Measurements from ENCODE around the gene MX2.
"Not testable (repeated sequence)": the region's sequence is repeated elsewhere in the genome, so short reads cannot be mapped to it uniquely, and the experiment has no call there.

MX2 gene

GRCh38 chr21:41419921-41420862, 58.4 kb downstream of the MX2 start:
- no peak for DNase-seq

DNA sequence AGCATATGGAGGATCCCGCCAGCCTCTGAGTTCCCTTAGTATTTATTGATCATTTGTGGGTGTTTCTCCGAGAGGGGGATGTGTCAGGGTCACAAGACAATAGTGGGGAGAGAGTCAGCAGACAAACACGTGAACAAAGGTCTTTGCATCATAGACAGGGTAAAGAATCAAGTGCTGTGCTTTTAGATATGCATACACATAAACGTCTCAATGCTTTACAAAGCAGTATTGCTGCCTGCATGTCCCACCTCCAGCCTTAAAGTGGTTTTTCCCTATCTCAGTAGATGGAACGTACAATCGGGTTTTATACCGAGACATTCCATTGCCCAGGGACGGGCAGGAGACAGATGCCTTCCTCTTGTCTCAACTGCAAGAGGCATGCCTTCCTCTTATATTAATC, 59.2 kb downstream of the MX2 start:
- not testable (repeated sequence) for DNase-seq

DNA sequence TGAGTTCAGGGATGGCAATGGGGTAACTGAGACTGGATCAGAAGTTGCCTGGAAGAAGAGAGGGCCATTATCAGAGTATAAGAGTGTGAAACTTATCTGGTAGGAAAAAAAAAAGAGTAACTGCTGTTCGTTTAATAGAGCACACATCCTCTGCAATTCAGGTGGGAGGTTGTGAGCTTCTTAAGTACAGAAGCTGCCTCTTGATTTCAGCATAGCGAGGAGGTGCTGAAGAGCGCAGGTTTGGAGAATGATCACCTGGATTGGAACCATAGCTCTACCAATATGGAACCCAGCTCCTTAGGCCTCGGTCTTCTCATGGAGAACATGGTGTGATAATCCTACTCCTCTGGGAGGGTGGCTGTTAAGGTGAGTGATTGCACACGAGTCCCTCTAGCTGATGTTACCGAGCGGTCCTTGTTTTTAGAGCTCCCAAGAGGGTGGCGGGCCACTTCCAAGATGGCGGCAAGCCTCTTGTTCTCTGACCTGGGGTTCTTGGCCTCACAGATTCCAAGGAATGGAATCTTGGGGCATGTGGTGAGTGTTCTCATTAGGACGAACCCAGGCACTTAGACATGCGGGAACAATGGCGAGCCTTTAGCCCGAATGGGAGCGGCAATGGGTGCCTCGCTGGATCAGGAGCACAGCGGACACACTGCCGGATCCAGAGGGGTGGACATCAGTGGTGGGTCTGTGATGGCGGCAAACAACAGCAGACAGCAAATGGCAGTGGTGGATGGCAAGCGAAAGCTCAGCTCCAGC, 60.9 kb downstream of the MX2 start:
- no peak for DNase-seq

- not testable (repeated sequence) for DNase-seq
Measured at GRCh38 chr21:41423305-41423636, 61.4 kb downstream of the MX2 start.

GRCh38 chr21:41425588-41425953, 63.7 kb downstream of the MX2 start:
- DNase-seq, result no peak

- DNase-seq, result no peak
Measured at GRCh38 chr21:41425954-41426675, 64.3 kb downstream of the MX2 start, which contains the start of gene MX1. Gene MX1, plus strand, starts transcription at chr21:41426239. Its CDS starts 5,832 bp downstream, at chr21:41432071.

GRCh38 chr21:41426676-41427404, 65.0 kb downstream of the MX2 start:
- DNase-seq, result no peak

DNA sequence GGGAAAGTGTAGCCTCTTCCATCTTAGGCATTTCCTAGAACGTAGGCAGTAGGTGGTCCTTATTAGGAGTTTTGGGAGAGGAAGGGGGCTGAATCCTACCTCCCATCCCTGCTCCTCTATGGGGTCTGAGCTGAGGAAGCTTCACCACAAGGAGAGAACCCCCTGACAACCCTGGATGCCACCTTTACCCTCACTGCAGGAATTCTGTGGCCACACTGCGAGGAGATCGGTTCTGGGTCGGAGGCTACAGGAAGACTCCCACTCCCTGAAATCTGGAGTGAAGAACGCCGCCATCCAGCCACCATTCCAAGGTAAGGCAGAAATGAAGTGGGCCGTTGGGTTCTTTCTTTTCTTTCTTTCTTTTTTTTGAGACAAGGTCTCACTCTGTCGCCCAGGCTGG, 65.7 kb downstream of the MX2 start:
- no peak for DNase-seq

- no peak for DNase-seq
Measured at GRCh38 chr21:41428311-41428710, 66.5 kb downstream of the MX2 start.

GRCh38 chr21:41428847-41429246, 67.0 kb downstream of the MX2 start:
- DNase-seq, result no peak

- no peak for DNase-seq
Measured at GRCh38 chr21:41429305-41429704, 67.5 kb downstream of the MX2 start.

- DNase-seq, result no peak
Measured at GRCh38 chr21:41429925-41430491, 68.2 kb downstream of the MX2 start.

- no peak for DNase-seq
Measured at GRCh38 chr21:41431788-41432548, 70.1 kb downstream of the MX2 start.

DNA sequence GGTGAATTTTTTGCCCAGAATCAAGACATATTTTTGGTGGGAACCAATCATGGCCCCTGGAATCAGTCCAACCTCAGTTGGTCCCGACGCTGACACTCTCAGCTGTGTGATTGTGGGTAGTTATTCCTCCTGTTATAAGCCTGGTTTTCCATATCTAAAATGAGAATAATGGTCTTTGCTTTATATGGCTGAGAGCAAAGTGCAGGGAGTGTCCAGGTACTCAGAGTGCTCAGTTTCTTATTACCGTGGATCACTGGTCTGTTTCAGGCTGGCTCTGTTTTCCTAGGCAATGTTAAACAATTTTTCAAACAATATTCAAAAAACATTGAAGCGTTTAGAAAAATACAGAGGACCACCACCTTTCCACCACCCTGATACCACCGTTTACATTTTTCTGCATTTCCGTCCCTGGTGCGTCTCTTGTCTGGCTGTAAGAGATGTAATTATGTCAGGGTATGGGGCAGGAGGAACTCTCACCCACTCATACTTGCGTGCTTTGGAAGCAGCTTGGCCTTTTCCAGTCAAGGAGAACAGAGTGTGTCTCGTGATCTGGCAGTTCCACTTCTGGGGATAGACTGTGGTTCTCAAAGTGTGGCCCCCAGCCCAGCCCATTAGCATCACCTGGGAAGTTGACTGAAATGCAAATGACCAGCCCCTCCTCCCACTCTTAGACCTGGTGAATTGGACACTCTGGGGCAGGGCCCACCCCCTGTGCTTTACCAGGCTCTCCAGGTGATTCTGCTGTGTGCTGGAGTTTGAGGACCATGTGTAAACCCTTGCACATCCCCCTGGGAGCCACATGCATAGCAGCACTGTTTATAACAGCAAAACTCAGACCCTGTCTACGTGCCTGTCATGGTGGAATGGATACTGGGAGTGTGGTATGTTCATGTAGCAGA, 71.0 kb downstream of the MX2 start:
- DNase-seq, result no peak

DNA sequence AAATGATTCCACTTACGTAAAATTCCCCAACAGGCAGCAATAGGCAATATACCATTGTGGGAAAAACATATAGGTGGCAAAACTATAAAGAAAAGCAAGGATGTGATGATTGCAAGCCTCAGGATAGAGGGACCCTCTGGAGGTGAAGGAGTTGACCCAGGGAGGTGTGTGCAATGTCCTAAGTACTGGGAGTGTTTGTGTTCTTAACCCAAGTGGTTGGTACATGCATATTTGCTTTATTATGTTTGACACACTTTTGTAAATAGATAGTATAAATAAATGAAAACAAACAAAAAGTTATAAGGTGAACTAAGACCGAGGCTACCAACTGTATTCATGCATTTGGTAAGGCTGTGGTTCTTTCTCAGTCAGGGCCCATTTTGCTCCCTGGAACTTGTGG, 71.7 kb downstream of the MX2 start:
- DNase-seq, result no peak

- no peak for DNase-seq
Measured at GRCh38 chr21:41435706-41436105, 73.9 kb downstream of the MX2 start.

DNA sequence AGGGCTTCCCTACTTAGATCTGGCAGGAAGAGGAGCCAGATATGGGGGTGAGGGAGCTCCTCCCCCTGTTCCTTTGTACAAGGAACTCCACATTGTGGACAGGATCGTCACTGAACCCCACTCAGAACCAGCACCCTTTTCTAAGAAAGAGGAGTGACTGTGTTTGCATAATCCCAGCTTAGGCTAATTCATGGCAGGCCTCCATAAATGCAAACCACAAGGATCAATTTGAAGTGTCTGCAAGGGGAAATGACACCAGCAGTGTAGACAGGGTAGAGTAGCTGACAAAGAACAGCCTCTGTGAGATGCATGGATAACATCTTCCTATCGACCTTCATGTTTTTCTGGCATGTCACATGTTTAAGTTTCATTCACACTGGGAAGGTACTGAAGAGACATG, 75.9 kb downstream of the MX2 start:
- no peak for DNase-seq

DNA sequence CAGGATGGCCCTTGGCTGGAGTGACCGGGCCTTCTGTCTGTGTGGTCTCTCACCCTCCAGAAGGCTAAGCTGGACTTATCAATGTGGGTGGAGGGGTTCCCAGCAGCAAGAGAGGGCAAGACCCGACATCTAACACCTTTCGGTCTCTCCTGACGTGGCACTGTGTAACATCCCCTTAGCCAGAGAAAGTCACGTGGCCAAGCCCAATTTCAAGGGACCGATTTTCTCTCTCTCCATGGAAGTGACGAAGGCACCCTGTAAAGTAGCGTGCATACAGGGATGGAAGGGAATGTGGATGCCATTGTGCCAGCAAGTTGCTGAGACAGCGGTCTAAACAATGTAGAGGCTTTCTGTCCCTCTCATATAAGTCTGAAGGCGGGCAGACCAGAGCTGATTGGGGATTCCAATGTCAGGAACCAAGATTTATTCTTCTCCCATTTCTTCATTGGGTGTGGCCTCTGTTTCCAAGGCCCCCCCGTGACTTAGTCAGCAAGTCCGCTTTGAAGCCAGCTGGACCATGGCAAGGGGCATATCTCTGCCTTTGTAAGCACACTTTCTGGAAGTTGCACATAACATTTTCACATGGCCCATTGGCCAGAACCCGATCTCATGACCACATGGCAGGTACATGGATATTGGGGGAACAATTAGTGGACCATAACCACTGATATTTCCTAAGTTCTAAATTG, 76.7 kb downstream of the MX2 start:
- no peak for DNase-seq

DNA sequence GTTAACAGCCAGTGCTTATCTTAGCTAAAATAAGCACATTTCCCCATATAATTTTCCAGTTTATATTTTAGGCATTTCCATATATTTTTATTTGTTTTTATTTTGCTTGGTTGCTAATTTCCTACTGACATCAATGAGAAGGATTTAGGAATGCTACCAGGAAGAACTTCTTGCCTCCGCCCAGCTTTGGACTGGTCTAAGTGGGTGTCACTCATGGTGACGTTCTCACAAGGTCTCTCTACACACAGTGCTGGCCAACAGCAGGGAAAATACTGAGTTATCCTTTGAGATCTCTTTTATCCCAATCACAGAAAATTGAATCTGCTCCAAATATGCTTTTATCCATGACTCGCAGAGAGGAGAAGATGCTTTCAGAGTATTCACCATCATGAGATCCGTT, 77.4 kb downstream of the MX2 start:
- DNase-seq, result no peak

DNA sequence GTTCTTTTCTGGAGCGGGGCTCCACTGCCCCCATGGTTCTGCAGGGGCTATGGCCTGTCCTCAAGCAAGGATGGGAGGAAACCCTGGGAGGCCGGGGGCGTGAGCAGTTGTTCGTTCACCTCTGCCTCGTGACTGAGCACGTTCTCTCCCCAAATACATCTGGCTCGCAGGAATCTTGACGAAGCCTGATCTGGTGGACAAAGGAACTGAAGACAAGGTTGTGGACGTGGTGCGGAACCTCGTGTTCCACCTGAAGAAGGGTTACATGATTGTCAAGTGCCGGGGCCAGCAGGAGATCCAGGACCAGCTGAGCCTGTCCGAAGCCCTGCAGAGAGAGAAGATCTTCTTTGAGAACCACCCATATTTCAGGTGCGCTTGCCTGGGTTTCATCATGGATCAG, 79.7 kb downstream of the MX2 start:
- DNase-seq, result no peak
